Brain microvascular endothelial cell (primary cell): ENCODE measurements around the gene CCDC15.

Experiments used
- DNase-seq: peaks from one replicate; pipeline ENCODE4 v3.0.0-alpha.2; 2020
- H3K27ac ChIP-seq: fragments of 250-450 bp; sonication (Bioruptor Pico); 2 replicates; pipeline ENCODE4 v1.5.1; 2020; ENCODE audit warnings: mild to moderate bottlenecking, moderate library complexity
- H3K27me3 ChIP-seq: fragments of 250-450 bp; sonication (Bioruptor Pico); replicated peaks from 2 replicates; pipeline ENCODE4 v1.5.1; 2020; ENCODE audit warnings: mild to moderate bottlenecking
- H3K36me3 ChIP-seq: fragments of 250-450 bp; sonication (Bioruptor Pico); replicated peaks from 2 replicates; pipeline ENCODE4 v1.5.1; 2020; ENCODE audit warnings: mild to moderate bottlenecking
- H3K4me3 ChIP-seq: 2 replicates; pipeline ENCODE4 v1.5.1; 2011; ENCODE audit warnings: low read depth, mild to moderate bottlenecking, control low read depth, low read length, moderate library complexity
- in situ Hi-C: cut with HindIII; loops from 2 replicates; pipeline ENCODE4 v1.10.0; 2017; ENCODE audit warnings: low sequenced_read_pairs, low pct_ligation_motif_present
- TF ChIP-seq, protein P1 (sequence below): IDR thresholded peaks from 2 replicates; pipeline ENCODE4 v1.5.1; 2011; ENCODE audit warnings: low read depth, mild to moderate bottlenecking, moderate library complexity, low read length, control low read depth, inconsistent platforms; ENCODE audit errors: missing control alignments

The CCDC15 gene

DNA sequence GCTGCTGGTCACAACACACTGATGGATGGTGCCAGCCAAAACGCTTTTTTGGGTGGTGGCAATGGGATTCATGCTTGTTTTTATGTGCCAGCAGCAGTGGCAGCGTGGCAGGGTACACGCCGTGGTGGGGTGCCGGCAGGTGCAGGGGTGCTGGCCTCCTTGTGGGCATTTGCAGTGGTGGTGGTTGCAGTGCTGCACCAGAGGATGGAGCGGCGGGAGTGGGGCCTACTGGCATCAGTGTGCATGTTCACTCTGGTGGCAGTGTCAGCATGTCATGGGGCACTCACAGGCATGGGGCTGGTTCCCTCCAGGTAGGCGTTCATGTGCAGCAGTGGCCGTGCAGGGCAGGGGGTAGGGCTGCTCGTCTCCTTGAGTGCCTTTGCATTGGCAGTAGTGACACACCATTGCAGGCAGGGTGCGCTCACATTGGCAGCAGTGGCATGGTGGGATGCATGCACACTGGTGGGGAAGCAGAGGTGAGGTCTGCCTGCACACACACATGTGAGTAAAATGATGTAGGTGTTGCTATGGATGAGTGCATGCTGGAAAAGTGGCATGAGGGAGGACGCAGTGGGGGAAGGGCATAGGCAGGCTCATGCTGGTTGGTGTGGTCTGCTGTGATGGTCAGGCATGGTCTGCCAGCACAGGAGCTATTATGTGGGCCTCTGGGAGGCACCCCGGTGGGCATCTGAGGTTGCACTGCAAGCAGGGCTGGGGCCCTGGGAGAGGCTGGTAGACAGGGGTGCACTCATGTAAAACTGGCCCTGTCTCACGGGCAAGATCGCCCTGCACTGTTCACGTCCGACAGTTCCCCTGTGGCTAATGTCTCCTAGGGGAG lies 29.9 kb downstream of the CCDC15 start:
- TF ChIP-seq, protein P1, sequence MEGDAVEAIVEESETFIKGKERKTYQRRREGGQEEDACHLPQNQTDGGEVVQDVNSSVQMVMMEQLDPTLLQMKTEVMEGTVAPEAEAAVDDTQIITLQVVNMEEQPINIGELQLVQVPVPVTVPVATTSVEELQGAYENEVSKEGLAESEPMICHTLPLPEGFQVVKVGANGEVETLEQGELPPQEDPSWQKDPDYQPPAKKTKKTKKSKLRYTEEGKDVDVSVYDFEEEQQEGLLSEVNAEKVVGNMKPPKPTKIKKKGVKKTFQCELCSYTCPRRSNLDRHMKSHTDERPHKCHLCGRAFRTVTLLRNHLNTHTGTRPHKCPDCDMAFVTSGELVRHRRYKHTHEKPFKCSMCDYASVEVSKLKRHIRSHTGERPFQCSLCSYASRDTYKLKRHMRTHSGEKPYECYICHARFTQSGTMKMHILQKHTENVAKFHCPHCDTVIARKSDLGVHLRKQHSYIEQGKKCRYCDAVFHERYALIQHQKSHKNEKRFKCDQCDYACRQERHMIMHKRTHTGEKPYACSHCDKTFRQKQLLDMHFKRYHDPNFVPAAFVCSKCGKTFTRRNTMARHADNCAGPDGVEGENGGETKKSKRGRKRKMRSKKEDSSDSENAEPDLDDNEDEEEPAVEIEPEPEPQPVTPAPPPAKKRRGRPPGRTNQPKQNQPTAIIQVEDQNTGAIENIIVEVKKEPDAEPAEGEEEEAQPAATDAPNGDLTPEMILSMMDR: no peak
- Histone ChIP-seq H3K27ac (no peak overlapping the region), H3K36me3 (no peaks in the 10 kb centered on the region), H3K27me3 (no peaks in the 10 kb centered on the region), H3K4me3 (no peak overlapping the region)
- no peak for DNase-seq
- in situ Hi-C loops: no loop called here

DNA sequence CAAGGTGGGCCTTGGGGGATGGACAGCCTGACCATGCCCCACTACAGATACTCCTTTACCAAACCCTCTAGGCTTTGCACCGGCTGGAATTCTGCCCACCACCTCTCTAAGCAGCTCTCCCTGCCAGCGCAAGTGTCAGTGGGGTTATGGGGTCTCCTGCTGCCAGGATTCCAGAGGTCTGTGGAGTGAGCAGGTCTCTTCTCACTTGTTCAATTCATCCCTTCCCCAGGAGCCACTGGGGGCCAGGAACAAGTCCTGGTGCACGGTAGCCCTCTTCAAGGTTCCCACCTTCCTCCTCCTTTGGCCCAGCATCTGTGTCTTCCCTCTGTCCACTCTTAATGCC lies 30.5 kb downstream of the CCDC15 start:
- Histone ChIP-seq H3K36me3 (no peaks in the 10 kb centered on the region), H3K4me3 (no peak overlapping the region), H3K27ac (no peak overlapping the region), H3K27me3 (no peaks in the 10 kb centered on the region)
- DNase-seq: no peak
- TF ChIP-seq, protein P1: no peak
- in situ Hi-C loops: no loop called here

DNA sequence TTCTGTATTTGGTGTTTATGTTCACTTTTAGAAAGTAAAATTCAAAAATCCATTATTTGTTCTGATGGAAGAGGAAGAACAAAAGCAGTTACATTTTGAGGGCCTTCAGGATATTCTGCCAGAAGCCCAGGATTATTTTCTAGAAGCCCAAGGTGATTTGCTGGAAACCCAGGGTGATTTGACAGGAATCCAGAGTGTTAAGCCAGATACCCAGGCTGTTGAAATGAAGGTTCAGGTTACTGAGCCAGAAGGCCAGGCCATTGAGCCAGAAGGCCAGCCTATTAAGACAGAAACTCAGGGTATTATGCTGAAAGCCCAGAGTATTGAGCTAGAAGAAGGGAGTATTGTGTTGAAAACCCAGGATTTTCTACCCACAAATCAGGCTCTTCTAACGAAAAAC lies 33.1 kb downstream of the CCDC15 start:
- no peaks in the 10 kb centered on the region for H3K36me3 ChIP-seq
- H3K4me3 ChIP-seq: no peak overlapping the region
- in situ Hi-C loops: no loop called here
- DNase-seq: no peak
- TF ChIP-seq, protein P1: no peak
- no peak overlapping the region for H3K27ac ChIP-seq
- H3K27me3 ChIP-seq: no peaks in the 10 kb centered on the region

DNA sequence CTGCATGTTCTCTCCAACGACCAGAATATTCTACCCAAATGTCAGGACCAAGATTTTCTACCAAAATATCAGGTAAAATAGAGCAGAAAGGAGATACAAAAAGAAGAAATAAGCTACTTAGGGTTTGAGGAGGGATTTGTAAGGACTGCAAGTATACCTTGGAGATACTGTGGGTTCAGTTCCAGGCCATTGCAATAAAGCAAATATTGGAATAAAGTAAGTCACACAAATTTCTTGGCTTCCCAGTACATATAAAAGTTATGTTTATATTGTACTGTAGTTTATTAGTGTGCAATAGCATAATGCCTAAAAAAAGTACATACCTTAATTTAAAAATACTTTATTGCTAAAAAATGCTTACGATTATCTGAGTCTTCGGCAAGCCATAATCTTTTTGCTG lies 34.1 kb downstream of the CCDC15 start:
- Histone ChIP-seq H3K27ac (no peak overlapping the region), H3K27me3 (no peaks in the 10 kb centered on the region), H3K36me3 (no peaks in the 10 kb centered on the region), H3K4me3 (no peak overlapping the region)
- DNase-seq: no peak
- TF ChIP-seq, protein P1: no peak
- in situ Hi-C loops: no loop called here

DNA sequence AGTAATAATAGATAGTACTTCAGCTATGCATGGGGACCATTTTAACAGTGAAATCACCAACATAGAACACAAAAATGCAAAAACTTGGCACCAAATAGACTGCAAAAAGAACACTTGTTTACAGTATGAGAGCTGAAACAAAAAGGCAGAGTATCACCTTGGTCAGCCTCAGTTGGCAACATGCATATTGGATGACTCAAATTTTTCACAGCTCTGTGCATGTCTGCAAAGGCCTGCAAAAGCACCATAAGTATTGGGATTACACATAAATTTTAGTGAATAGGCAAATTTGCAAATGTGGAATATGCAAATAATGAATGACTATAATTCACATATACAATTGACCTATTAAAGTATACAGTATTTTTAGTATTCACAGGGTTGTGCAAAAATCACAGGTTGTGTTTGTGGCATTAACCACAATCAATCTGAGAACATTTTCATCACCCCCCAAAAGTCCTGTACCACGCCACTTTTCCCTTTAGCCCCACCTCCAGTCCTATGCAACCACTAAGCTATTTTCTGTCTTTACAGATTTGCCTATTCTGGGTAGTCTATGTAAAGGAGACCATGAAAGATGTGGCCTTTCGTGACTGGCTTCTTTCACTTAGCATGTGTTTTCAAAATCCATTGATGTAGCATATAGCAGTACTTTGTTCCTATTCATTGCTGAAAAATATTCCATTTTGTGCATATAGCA lies 47.2 kb downstream of the CCDC15 start:
- Histone ChIP-seq H3K4me3 (no peak overlapping the region), H3K27ac (no peak overlapping the region), H3K36me3 (no peaks in the 10 kb centered on the region), H3K27me3 (no peaks in the 10 kb centered on the region)
- TF ChIP-seq, protein P1: no peak
- DNase-seq: no peak
- in situ Hi-C loops: no loop called here
